Measurements from ENCODE around the gene RALGPS2. TPM values are rescaled to one million over a fixed set of nuclear protein-coding genes. Genes with fewer than 3 reads are reported as not detected.

RALGPS2 gene
- total and polyA plus RNA-seq, 9 of the 15 experiments (the other 6 are each of a cell fraction or from before 2014, with no cell fraction given) = 0.28 to 6.5 (median 2.6) TPM

DNA sequence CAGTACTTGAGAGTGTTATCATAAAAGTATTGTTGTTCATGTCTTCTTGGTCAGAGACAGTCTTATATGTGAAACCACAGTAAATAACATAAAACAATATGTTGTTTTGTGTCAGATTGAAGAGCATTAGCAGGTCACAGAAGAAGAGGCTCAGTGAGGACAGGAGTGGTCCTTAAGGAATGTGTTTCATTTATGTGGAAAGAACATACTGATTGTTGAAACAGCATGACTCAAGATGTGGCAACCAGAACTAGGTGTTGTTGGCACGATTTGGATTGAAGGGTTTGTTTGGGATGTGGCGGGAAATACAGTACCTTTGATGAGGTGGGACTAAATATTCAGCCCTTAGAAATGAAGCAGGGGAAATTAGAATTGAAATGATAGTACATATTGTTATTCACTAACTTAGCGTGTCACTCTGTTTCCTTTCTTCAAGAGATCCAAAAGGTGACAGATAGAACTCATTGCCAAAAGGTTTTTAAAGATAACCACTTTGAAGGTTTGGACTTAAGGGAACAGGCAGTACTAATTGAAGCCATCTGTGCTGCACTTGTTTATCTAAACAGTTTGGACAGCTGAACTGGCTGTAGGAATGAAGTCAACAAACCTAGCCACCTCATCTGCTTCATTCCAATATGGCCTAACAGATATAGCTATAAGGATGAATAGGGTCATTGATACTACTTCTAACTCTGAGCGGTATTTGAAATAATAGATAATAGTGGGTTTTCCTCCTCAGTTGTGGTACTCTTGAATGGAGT, 14.4 kb downstream of the RALGPS2 start (continued):
- no peak for TF ChIP-seq SIN3B (IDR thresholded peaks at IDR 0.05; ENCODE audit: low read depth)
- TF ChIP-seq, protein P1, sequence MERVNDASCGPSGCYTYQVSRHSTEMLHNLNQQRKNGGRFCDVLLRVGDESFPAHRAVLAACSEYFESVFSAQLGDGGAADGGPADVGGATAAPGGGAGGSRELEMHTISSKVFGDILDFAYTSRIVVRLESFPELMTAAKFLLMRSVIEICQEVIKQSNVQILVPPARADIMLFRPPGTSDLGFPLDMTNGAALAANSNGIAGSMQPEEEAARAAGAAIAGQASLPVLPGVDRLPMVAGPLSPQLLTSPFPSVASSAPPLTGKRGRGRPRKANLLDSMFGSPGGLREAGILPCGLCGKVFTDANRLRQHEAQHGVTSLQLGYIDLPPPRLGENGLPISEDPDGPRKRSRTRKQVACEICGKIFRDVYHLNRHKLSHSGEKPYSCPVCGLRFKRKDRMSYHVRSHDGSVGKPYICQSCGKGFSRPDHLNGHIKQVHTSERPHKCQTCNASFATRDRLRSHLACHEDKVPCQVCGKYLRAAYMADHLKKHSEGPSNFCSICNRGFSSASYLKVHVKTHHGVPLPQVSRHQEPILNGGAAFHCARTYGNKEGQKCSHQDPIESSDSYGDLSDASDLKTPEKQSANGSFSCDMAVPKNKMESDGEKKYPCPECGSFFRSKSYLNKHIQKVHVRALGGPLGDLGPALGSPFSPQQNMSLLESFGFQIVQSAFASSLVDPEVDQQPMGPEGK (CRISPR knock-in tag; IDR thresholded peaks at IDR 0.05; ENCODE audit: borderline replicate concordance) = no peak
- TF ChIP-seq COPS2 (conservative IDR thresholded peaks at IDR 0.05) = no peak
- TF ChIP-seq CBFA2T2 (conservative IDR thresholded peaks at IDR 0.05) = 0 out of 2 replicates have a peak, but pooled peaks have one; percentile 14
- TF ChIP-seq CBFA2T3 (IDR thresholded peaks at IDR 0.05) = peak; percentile 41; the same call in 1 of the 2 replicates
- TF ChIP-seq, protein P2, sequence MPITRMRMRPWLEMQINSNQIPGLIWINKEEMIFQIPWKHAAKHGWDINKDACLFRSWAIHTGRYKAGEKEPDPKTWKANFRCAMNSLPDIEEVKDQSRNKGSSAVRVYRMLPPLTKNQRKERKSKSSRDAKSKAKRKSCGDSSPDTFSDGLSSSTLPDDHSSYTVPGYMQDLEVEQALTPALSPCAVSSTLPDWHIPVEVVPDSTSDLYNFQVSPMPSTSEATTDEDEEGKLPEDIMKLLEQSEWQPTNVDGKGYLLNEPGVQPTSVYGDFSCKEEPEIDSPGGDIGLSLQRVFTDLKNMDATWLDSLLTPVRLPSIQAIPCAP (CRISPR knock-in tag; IDR thresholded peaks at IDR 0.05; ENCODE audit: borderline replicate concordance) = no peak
- TF ChIP-seq, protein P3, sequence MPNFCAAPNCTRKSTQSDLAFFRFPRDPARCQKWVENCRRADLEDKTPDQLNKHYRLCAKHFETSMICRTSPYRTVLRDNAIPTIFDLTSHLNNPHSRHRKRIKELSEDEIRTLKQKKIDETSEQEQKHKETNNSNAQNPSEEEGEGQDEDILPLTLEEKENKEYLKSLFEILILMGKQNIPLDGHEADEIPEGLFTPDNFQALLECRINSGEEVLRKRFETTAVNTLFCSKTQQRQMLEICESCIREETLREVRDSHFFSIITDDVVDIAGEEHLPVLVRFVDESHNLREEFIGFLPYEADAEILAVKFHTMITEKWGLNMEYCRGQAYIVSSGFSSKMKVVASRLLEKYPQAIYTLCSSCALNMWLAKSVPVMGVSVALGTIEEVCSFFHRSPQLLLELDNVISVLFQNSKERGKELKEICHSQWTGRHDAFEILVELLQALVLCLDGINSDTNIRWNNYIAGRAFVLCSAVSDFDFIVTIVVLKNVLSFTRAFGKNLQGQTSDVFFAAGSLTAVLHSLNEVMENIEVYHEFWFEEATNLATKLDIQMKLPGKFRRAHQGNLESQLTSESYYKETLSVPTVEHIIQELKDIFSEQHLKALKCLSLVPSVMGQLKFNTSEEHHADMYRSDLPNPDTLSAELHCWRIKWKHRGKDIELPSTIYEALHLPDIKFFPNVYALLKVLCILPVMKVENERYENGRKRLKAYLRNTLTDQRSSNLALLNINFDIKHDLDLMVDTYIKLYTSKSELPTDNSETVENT (CRISPR knock-in tag; IDR thresholded peaks at IDR 0.05) = no peak
- no peak for TF ChIP-seq ZNF695 (CRISPR knock-in tag; IDR thresholded peaks at IDR 0.05)
- no peak for TF ChIP-seq JUN (IDR thresholded peaks at IDR 0.05; ENCODE audit: borderline replicate concordance, low read depth, low read length)
- TF ChIP-seq JUN (CRISPR knock-in tag; IDR thresholded peaks at IDR 0.05; ENCODE audit: borderline replicate concordance) = no peak
- no peak for TF ChIP-seq LARP7 (IDR thresholded peaks at IDR 0.05)
- no peak for TF ChIP-seq BACH1 (tag; IDR thresholded peaks at IDR 0.05)
- peak; percentile 37 for TF ChIP-seq TAL1 (IDR thresholded peaks at IDR 0.05)
- TF ChIP-seq ETV6 (IDR thresholded peaks at IDR 0.05; ENCODE audit: borderline replicate concordance in 1 of 2, low read depth in 2 of 2, low read length in 1 of 2) = no peak
- TF ChIP-seq ETV6 (CRISPR knock-in tag; IDR thresholded peaks at IDR 0.05; ENCODE audit: borderline replicate concordance) = no peak
- TF ChIP-seq ATF1 (CRISPR knock-in tag; IDR thresholded peaks at IDR 0.05) = no peak
- no peak for TF ChIP-seq ATF1 (tag; IDR thresholded peaks at IDR 0.05)
- no peak for TF ChIP-seq MCM7 (IDR thresholded peaks at IDR 0.05)
- TF ChIP-seq PHF20 (IDR thresholded peaks at IDR 0.05; ENCODE audit: partially characterized antibody) = no peak
- no peak for TF ChIP-seq MYBL2 (IDR thresholded peaks at IDR 0.05; ENCODE audit: low read depth)
- TF ChIP-seq MYBL2 (CRISPR knock-in tag; IDR thresholded peaks at IDR 0.05; ENCODE audit: borderline replicate concordance) = no peak
- no peak for TF ChIP-seq ZNF507 (tag; conservative IDR thresholded peaks at IDR 0.05)
- TF ChIP-seq SRSF1 (IDR thresholded peaks at IDR 0.05; ENCODE audit: low read depth, low read length) = no peak
